HepG2 (cell line): ENCODE results near the gene HOXD8. TPM values are rescaled to one million over a fixed set of nuclear protein-coding genes. Genes with fewer than 3 reads are reported as not detected.
A peak's percentile ranks its signal among the peaks of the same experiment; 100 is the strongest.

Experiments
- ARNTL ChIP-seq: sonication (generic); formaldehyde crosslinking; IDR thresholded peaks from 2 replicates; pipeline ENCODE4 v1.4.0; 2020; ENCODE audit warnings: mild to moderate bottlenecking, missing genetic modification reagents
- ATF2 ChIP-seq: sonication (generic); formaldehyde crosslinking; IDR thresholded peaks from 2 replicates; pipeline ENCODE4 v1.4.0; 2020; ENCODE audit warnings: missing genetic modification reagents
- EED ChIP-seq: sonication (generic); formaldehyde crosslinking; IDR thresholded peaks from 2 replicates; pipeline ENCODE4 v1.5.0; 2020; ENCODE audit warnings: mild to moderate bottlenecking, missing genetic modification reagents
- IRF2 ChIP-seq: IDR thresholded peaks from 2 replicates; pipeline ENCODE4 v1.6.1; 2018; ENCODE audit warnings: missing genetic modification reagents, missing compliant biosample characterization
- KDM6A ChIP-seq: IDR thresholded peaks from 2 replicates; pipeline ENCODE4 v1.6.1; 2016; ENCODE audit warnings: low read depth
- MED1 ChIP-seq: sonication (generic); formaldehyde crosslinking; IDR thresholded peaks from 2 replicates; pipeline ENCODE4 v1.4.0; 2020; ENCODE audit warnings: missing genetic modification reagents
- RBFOX2 ChIP-seq: fragments of 200-400 bp; formaldehyde crosslinking; IDR thresholded peaks from 2 replicates; pipeline ENCODE4 v1.6.1; 2017; ENCODE audit warnings: low read depth, mild to moderate bottlenecking, low read length
- SOX13 ChIP-seq, 3 experiments: fragments of 450-650 bp in 1 of 3; sonication (generic) in 1 of 3; formaldehyde crosslinking in 1 of 3; IDR thresholded peaks in 2 of 3; conservative IDR thresholded peaks in 1 of 3; 2 replicates each; pipeline versions ENCODE4 v1.5.0 to v1.6.1; 2016 to 2020; ENCODE audit warnings: antibody characterized with exemption in 1 of 3, mild to moderate bottlenecking in 1 of 3, missing compliant biosample characterization in 1 of 3, missing genetic modification reagents in 1 of 3, moderate library complexity in 1 of 3
- ZBTB3 ChIP-seq: sonication (generic); formaldehyde crosslinking; IDR thresholded peaks from 2 replicates; pipeline ENCODE4 v1.4.0; 2020; ENCODE audit warnings: low read depth, mild to moderate bottlenecking, moderate library complexity, missing genetic modification reagents, borderline replicate concordance
- ZNF512B ChIP-seq: sonication (generic); formaldehyde crosslinking; IDR thresholded peaks from 2 replicates; pipeline ENCODE4 v1.5.1; 2020; ENCODE audit warnings: missing genetic modification reagents, mild to moderate bottlenecking, borderline replicate concordance
- polyA plus RNA-seq, 8 experiments: library from polyadenylated mRNA; depleted of rRNA in 3 of 8; stranded (reverse) in 7 of 8; unstranded in 1 of 8; fragments of >200 nt; fragmentation: Illumina TruSeq in 4 of 8; extraction: Trizol in 4 of 8; gene quantifications; 2 replicates each; pipeline versions ENCODE4 v1.2.1 to v1.2.3, GENCODE V29; 2011 to 2016; ENCODE audit warnings: low read depth in 4 of 8, missing spikeins in 1 of 8, mixed read lengths in 1 of 8; ENCODE audit not compliant: insufficient read depth in 1 of 8
- total RNA-seq, 5 experiments: library from RNA; depleted of rRNA; stranded (reverse); fragments of >200 nt; fragmentation: Illumina TruSeq; extraction: Trizol; gene quantifications; 2 replicates each; pipeline ENCODE4 v1.2.3, GENCODE V29; 2016; ENCODE audit warnings: low read depth in 1 of 5
- TF ChIP-seq, protein P1 (sequence below): IDR thresholded peaks from 2 replicates; pipeline ENCODE4 v1.6.1; 2016; ENCODE audit warnings: missing genetic modification reagents, missing compliant biosample characterization
- TF ChIP-seq, protein P2 (sequence below): sonication (generic); formaldehyde crosslinking; conservative IDR thresholded peaks from 2 replicates; pipeline ENCODE4 v1.5.0; 2020; ENCODE audit warnings: missing genetic modification reagents
- TF ChIP-seq, protein P3 (sequence below): sonication (generic); formaldehyde crosslinking; IDR thresholded peaks from 2 replicates; pipeline ENCODE4 v1.4.0; 2020; ENCODE audit warnings: missing genetic modification reagents
- TF ChIP-seq, protein P4 (sequence below): sonication (generic); formaldehyde crosslinking; IDR thresholded peaks from 2 replicates; pipeline ENCODE4 v1.4.0; 2020; ENCODE audit warnings: mild to moderate bottlenecking, missing genetic modification reagents, borderline replicate concordance

The HOXD8 gene
- total and polyA plus RNA-seq, 2 of the 13 experiments (the other 11 are each of a cell fraction or from before 2014, with no cell fraction given) = not detected

GRCh38 chr2:176140513-176141317 is 11.2 kb downstream of the HOXD8 start (continued):
- TF ChIP-seq, protein P1, sequence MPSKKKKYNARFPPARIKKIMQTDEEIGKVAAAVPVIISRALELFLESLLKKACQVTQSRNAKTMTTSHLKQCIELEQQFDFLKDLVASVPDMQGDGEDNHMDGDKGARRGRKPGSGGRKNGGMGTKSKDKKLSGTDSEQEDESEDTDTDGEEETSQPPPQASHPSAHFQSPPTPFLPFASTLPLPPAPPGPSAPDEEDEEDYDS = peak; percentile 23; the same call in 1 of the 2 replicates
- TF ChIP-seq ATF2 (CRISPR knock-in tag) (0 out of 2 replicates have a peak, but pooled peaks have one; percentile 47), ZBTB3 (no peak), RBFOX2 (no peak), ARNTL (no peak; the same call in 1 of the 2 replicates), ZNF512B (CRISPR knock-in tag) (no peak), MED1 (CRISPR knock-in tag) (0 out of 2 replicates have a peak, but pooled peaks have one; percentile 14), EED (CRISPR knock-in tag) (peak; percentile 97), KDM6A (no peak), IRF2 (CRISPR knock-in tag) (peak; percentile 64; the same call in 1 of the 2 replicates), SOX13 (IDR thresholded peaks at IDR 0.05) (no peak), SOX13 (CRISPR knock-in tag; conservative IDR thresholded peaks at IDR 0.05 in 1 of 2, IDR thresholded peaks at IDR 0.05 in 1 of 2) (peak in 1 of 2 experiments; percentile 35; a peak in 1 of 4 replicates)
- TF ChIP-seq, protein P2, sequence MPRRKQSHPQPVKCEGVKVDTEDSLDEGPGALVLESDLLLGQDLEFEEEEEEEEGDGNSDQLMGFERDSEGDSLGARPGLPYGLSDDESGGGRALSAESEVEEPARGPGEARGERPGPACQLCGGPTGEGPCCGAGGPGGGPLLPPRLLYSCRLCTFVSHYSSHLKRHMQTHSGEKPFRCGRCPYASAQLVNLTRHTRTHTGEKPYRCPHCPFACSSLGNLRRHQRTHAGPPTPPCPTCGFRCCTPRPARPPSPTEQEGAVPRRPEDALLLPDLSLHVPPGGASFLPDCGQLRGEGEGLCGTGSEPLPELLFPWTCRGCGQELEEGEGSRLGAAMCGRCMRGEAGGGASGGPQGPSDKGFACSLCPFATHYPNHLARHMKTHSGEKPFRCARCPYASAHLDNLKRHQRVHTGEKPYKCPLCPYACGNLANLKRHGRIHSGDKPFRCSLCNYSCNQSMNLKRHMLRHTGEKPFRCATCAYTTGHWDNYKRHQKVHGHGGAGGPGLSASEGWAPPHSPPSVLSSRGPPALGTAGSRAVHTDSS (CRISPR knock-in tag) = no peak
- TF ChIP-seq, protein P3, sequence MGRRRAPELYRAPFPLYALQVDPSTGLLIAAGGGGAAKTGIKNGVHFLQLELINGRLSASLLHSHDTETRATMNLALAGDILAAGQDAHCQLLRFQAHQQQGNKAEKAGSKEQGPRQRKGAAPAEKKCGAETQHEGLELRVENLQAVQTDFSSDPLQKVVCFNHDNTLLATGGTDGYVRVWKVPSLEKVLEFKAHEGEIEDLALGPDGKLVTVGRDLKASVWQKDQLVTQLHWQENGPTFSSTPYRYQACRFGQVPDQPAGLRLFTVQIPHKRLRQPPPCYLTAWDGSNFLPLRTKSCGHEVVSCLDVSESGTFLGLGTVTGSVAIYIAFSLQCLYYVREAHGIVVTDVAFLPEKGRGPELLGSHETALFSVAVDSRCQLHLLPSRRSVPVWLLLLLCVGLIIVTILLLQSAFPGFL (CRISPR knock-in tag) = no peak
- TF ChIP-seq, protein P4, sequence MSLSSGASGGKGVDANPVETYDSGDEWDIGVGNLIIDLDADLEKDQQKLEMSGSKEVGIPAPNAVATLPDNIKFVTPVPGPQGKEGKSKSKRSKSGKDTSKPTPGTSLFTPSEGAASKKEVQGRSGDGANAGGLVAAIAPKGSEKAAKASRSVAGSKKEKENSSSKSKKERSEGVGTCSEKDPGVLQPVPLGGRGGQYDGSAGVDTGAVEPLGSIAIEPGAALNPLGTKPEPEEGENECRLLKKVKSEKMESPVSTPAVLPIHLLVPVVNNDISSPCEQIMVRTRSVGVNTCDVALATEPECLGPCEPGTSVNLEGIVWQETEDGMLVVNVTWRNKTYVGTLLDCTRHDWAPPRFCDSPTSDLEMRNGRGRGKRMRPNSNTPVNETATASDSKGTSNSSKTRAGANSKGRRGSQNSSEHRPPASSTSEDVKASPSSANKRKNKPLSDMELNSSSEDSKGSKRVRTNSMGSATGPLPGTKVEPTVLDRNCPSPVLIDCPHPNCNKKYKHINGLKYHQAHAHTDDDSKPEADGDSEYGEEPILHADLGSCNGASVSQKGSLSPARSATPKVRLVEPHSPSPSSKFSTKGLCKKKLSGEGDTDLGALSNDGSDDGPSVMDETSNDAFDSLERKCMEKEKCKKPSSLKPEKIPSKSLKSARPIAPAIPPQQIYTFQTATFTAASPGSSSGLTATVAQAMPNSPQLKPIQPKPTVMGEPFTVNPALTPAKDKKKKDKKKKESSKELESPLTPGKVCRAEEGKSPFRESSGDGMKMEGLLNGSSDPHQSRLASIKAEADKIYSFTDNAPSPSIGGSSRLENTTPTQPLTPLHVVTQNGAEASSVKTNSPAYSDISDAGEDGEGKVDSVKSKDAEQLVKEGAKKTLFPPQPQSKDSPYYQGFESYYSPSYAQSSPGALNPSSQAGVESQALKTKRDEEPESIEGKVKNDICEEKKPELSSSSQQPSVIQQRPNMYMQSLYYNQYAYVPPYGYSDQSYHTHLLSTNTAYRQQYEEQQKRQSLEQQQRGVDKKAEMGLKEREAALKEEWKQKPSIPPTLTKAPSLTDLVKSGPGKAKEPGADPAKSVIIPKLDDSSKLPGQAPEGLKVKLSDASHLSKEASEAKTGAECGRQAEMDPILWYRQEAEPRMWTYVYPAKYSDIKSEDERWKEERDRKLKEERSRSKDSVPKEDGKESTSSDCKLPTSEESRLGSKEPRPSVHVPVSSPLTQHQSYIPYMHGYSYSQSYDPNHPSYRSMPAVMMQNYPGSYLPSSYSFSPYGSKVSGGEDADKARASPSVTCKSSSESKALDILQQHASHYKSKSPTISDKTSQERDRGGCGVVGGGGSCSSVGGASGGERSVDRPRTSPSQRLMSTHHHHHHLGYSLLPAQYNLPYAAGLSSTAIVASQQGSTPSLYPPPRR (CRISPR knock-in tag) = peak; percentile 64; the same call in 1 of the 2 replicates
